ENCODE measurements around the gene UVRAG. TPM values are rescaled to one million over a fixed set of nuclear protein-coding genes. Genes with fewer than 3 reads are reported as not detected.

UVRAG gene
- total RNA-seq, 1 donor from 2014 or later: 20.2 TPM

DNA sequence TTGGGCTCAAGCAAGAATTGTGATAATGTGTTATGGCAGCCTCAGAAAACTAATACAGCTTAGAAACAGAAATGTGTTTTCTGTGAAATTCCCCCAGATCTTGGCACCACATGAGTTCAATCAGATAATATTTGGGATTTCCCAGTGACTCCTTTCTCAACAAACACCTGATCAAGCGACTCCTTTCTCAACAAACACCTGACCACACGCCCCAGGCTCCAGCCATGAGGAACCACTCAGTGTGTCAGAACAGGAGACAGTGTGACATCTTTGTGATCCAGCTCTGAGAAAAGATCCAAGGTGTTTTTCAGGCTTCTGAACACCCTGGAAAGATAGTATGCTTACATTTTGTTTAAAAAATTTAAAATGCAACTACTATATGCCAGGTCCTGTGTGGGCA, 1.9 kb upstream of the UVRAG start:
- H3K4me1 Mint-ChIP-seq (ENCODE audit: unreplicated experiment): peaks cover 9% of the 10 kb centered on the region
- TF ChIP-seq, protein P1, sequence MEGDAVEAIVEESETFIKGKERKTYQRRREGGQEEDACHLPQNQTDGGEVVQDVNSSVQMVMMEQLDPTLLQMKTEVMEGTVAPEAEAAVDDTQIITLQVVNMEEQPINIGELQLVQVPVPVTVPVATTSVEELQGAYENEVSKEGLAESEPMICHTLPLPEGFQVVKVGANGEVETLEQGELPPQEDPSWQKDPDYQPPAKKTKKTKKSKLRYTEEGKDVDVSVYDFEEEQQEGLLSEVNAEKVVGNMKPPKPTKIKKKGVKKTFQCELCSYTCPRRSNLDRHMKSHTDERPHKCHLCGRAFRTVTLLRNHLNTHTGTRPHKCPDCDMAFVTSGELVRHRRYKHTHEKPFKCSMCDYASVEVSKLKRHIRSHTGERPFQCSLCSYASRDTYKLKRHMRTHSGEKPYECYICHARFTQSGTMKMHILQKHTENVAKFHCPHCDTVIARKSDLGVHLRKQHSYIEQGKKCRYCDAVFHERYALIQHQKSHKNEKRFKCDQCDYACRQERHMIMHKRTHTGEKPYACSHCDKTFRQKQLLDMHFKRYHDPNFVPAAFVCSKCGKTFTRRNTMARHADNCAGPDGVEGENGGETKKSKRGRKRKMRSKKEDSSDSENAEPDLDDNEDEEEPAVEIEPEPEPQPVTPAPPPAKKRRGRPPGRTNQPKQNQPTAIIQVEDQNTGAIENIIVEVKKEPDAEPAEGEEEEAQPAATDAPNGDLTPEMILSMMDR (IDR thresholded peaks at IDR 0.05): no peak
- no peak overlapping the region for H3K27ac Mint-ChIP-seq (ENCODE audit: unreplicated experiment)
- no peaks in the 10 kb centered on the region for H3K9me3 Mint-ChIP-seq (ENCODE audit: unreplicated experiment)
- H3K36me3 Mint-ChIP-seq (ENCODE audit: unreplicated experiment): peaks cover 2% of the 10 kb centered on the region
- no peaks in the 10 kb centered on the region for H3K27me3 Mint-ChIP-seq (ENCODE audit: unreplicated experiment)
- no peak for DNase-seq (ENCODE audit: extremely low spot score, unreplicated experiment)
- H3K4me3 Mint-ChIP-seq (ENCODE audit: unreplicated experiment): no peak overlapping the region

DNA sequence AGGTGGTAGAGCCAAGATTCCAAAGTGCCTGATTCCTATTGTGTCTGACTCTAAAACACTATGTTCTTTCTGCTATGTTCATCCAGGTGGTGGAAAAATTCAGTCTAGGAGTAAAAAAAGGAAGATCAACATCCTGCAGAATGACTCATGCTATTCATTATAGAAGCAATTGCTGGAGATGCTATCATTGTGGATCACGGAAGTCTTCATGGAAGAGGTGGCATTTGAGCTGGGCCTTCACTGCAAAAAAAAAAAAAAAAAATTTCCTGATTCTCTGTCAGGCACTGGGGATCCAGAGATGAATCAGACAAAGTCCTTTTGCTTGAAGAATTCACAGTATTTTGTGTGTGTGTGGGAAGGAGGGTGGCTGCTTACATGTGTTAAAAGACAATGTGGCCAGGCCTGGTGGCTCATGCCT, 1.4 kb upstream of the UVRAG start:
- no peak overlapping the region for H3K4me3 Mint-ChIP-seq (ENCODE audit: unreplicated experiment)

GRCh38 chr11:75814363-75814676, 690 bp upstream of the UVRAG start:
- Mint-ChIP-seq H3K27ac (ENCODE audit: unreplicated experiment) (peak overlapping the region; percentile 90), H3K4me3 (ENCODE audit: unreplicated experiment) (no peak overlapping the region), H3K4me1 (ENCODE audit: unreplicated experiment) (peaks cover 15% of the 10 kb centered on the region), H3K36me3 (ENCODE audit: unreplicated experiment) (peaks cover 2% of the 10 kb centered on the region), H3K9me3 (ENCODE audit: unreplicated experiment) (no peaks in the 10 kb centered on the region), H3K27me3 (ENCODE audit: unreplicated experiment) (no peaks in the 10 kb centered on the region)
- DNase-seq (ENCODE audit: extremely low spot score, unreplicated experiment): no peak
- TF ChIP-seq, protein P1 (IDR thresholded peaks at IDR 0.05): no peak

More for the DNA sequence above, 1.4 kb upstream of the UVRAG start:
- Mint-ChIP-seq H3K36me3 (ENCODE audit: unreplicated experiment) (peaks cover 2% of the 10 kb centered on the region), H3K9me3 (ENCODE audit: unreplicated experiment) (no peaks in the 10 kb centered on the region), H3K27ac (ENCODE audit: unreplicated experiment) (peak overlapping the region; percentile 90), H3K4me1 (ENCODE audit: unreplicated experiment) (peaks cover 11% of the 10 kb centered on the region), H3K27me3 (ENCODE audit: unreplicated experiment) (no peaks in the 10 kb centered on the region)
- TF ChIP-seq, protein P1 (IDR thresholded peaks at IDR 0.05): no peak
- DNase-seq (ENCODE audit: extremely low spot score, unreplicated experiment): no peak

DNA sequence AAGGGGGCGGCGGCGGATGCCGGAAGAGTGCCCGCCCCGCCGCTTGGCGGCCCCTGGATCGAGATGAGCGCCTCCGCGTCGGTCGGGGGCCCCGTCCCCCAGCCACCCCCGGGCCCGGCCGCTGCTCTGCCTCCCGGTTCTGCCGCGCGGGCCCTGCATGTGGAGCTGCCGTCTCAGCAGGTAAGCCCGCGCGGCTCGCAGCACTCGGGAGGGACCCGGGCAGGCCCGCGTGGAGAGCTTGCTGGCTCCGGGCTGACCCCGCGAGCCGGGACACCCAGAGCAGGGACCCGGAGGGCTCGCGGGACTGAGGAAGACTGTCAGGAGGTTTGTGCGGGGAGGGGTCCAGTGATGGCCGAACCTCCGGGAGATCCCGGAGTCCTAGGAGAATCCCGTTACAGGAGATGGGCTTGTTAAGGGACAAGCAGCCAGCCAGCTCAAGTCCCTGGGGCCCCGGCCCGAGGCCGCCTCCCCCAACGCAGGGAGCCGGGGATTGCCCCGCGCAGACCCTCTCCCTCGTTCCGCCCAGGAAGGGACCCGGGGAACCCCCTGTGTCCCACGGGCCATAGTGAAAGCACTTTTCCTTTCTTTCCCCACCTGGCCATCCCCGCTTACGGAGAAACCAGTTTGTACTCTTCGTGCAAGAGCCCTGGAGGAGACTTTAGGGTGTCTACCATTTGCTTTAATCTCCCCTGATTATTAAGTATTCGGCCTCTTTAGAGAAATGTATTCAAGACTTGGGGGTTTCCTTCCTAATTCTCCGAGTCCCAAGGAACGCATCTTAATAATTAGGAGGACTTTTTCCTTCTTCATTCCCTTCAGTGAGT, 547 bp downstream of the UVRAG start:
- Mint-ChIP-seq H3K4me1 (ENCODE audit: unreplicated experiment) (peaks cover 15% of the 10 kb centered on the region), H3K4me3 (ENCODE audit: unreplicated experiment) (no peak overlapping the region), H3K27ac (ENCODE audit: unreplicated experiment) (peak overlapping the region; percentile 90), H3K27me3 (ENCODE audit: unreplicated experiment) (no peaks in the 10 kb centered on the region), H3K36me3 (ENCODE audit: unreplicated experiment) (peaks cover 2% of the 10 kb centered on the region), H3K9me3 (ENCODE audit: unreplicated experiment) (no peaks in the 10 kb centered on the region)
- DNase-seq (ENCODE audit: extremely low spot score, unreplicated experiment): no peak
- TF ChIP-seq, protein P1 (IDR thresholded peaks at IDR 0.05): no peak

GRCh38 chr11:75816561-75817239, 1.7 kb downstream of the UVRAG start:
- Mint-ChIP-seq H3K9me3 (ENCODE audit: unreplicated experiment) (no peaks in the 10 kb centered on the region), H3K4me3 (ENCODE audit: unreplicated experiment) (no peak overlapping the region), H3K36me3 (ENCODE audit: unreplicated experiment) (peaks cover 2% of the 10 kb centered on the region), H3K27me3 (ENCODE audit: unreplicated experiment) (no peaks in the 10 kb centered on the region), H3K27ac (ENCODE audit: unreplicated experiment) (no peak overlapping the region), H3K4me1 (ENCODE audit: unreplicated experiment) (peaks cover 21% of the 10 kb centered on the region)
- TF ChIP-seq, protein P1 (IDR thresholded peaks at IDR 0.05): no peak
- no peak for DNase-seq (ENCODE audit: extremely low spot score, unreplicated experiment)

All from osteocyte (in vitro differentiated cells).